Measurements from ENCODE around the gene BRD1. TPM values are rescaled to one million over a fixed set of nuclear protein-coding genes. Genes with fewer than 3 reads are reported as not detected.

BRD1 gene
- total RNA-seq, 2 donors from 2014 or later = 32.1 to 61.5 TPM

DNA sequence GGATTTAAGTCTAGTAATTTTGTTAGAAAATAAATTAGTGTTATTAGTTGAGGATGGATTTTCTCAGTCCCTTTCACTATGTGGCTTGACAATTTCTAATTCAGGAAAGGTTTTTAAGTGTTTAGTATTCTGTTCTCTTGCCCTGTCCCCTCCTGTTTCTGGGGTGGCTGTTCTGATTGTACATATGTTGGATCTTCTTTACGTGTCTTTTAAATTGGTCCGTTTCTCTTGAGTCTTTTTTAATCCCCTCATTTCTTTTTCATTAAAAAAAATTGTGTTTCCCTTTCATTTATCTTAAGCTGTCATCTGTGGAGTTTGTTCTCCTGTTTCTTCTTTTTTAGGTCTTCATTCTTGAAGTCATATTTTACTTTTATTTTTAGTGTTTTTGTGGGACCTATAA is 38.5 kb upstream of the BRD1 start:
- H3K4me1 ChIP-seq (ENCODE audit: control insufficient read depth in 1 of 2, low read depth in 2 of 2) = no peaks in the 10 kb centered on the region
- DNase-seq (ENCODE audit: low spot score) (no peak), ATAC-seq (ENCODE audit: insufficient number of reproducible peaks, low FRiP score, low read depth) (no peak)
- TF ChIP-seq, protein P1, sequence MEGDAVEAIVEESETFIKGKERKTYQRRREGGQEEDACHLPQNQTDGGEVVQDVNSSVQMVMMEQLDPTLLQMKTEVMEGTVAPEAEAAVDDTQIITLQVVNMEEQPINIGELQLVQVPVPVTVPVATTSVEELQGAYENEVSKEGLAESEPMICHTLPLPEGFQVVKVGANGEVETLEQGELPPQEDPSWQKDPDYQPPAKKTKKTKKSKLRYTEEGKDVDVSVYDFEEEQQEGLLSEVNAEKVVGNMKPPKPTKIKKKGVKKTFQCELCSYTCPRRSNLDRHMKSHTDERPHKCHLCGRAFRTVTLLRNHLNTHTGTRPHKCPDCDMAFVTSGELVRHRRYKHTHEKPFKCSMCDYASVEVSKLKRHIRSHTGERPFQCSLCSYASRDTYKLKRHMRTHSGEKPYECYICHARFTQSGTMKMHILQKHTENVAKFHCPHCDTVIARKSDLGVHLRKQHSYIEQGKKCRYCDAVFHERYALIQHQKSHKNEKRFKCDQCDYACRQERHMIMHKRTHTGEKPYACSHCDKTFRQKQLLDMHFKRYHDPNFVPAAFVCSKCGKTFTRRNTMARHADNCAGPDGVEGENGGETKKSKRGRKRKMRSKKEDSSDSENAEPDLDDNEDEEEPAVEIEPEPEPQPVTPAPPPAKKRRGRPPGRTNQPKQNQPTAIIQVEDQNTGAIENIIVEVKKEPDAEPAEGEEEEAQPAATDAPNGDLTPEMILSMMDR (IDR thresholded peaks at IDR 0.05) = no peak
- H3K27ac ChIP-seq = no peak overlapping the region
- peaks cover 10% of the 10 kb centered on the region for H3K9me3 ChIP-seq
- H3K4me3 ChIP-seq = no peak overlapping the region
- no peaks in the 10 kb centered on the region for H3K27me3 ChIP-seq (replicated peaks; ENCODE audit: insufficient read depth)
- no peaks in the 10 kb centered on the region for H3K36me3 ChIP-seq

DNA sequence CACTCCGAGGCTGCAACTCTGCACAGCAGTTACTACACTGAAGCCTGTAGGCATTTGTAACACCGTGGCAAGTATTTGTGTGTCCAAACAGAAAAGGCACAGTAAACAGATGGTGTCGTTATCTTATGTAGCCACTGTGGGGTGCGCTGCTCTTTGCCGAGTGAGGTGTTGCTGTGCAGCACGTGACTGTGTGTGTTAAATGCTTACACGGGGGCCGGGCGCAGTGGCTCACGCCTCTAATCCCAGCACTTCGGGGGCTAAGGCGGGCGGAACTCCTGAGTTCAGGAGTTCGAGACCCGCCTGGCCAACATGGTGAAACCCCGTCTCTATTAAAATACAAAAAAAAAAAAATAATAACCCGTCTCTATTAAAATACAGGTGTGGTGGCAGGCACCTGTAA is 37.5 kb upstream of the BRD1 start:
- no peak overlapping the region for H3K4me3 ChIP-seq
- DNase-seq (ENCODE audit: low spot score) (no peak), ATAC-seq (ENCODE audit: insufficient number of reproducible peaks, low FRiP score, low read depth) (no peak)
- H3K4me1 ChIP-seq (ENCODE audit: control insufficient read depth in 1 of 2, low read depth in 2 of 2) = no peaks in the 10 kb centered on the region
- peaks cover 10% of the 10 kb centered on the region for H3K9me3 ChIP-seq
- H3K27me3 ChIP-seq (replicated peaks; ENCODE audit: insufficient read depth) = no peaks in the 10 kb centered on the region
- no peaks in the 10 kb centered on the region for H3K36me3 ChIP-seq
- TF ChIP-seq, protein P1 (IDR thresholded peaks at IDR 0.05) = no peak
- no peak overlapping the region for H3K27ac ChIP-seq

DNA sequence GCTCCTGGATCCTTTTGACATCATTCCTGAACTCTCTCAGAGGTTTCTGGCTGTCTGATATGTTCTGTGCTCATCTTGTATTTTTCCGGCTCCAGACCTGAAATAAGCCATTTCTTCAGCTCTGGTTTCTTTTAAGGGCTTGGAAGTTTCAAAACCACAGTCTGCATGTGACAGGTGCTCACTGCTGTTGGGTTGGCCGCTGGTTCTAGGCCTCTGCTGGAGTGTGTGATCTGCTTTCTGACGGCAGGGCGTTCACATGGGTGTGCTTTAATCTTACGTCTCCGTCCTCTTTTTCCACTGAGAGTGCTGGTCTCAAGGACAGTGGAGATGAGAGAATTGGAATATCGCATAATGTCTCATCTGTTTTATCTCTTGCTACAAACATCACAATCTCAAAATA is 36.3 kb upstream of the BRD1 start:
- Histone ChIP-seq H3K27ac (no peak overlapping the region), H3K4me1 (ENCODE audit: control insufficient read depth in 1 of 2, low read depth in 2 of 2) (no peaks in the 10 kb centered on the region), H3K36me3 (no peaks in the 10 kb centered on the region), H3K4me3 (no peak overlapping the region), H3K27me3 (replicated peaks; ENCODE audit: insufficient read depth) (no peaks in the 10 kb centered on the region), H3K9me3 (peaks cover 10% of the 10 kb centered on the region)
- TF ChIP-seq, protein P1 (IDR thresholded peaks at IDR 0.05) = no peak
- DNase-seq (ENCODE audit: low spot score) = no peak
- no peak for ATAC-seq (ENCODE audit: insufficient number of reproducible peaks, low FRiP score, low read depth)

DNA sequence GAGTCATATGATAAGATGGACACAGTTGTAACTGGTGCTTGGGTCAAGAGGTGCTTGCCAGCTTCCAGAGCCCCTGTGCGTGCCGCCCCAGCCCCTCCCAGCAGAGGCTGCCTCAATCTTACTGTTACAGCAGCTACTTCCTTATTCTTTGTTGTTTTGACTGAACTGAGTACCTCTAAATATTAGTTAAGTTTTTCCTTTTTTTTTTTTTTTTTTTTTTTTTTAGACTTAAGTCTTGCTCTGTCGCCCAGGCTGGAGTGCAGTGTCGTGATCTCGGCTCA is 34.8 kb upstream of the BRD1 start:
- DNase-seq (ENCODE audit: low spot score) = no peak
- ATAC-seq (ENCODE audit: insufficient number of reproducible peaks, low FRiP score, low read depth) = no peak
- Histone ChIP-seq H3K4me3 (no peak overlapping the region), H3K36me3 (no peaks in the 10 kb centered on the region), H3K9me3 (peaks cover 10% of the 10 kb centered on the region), H3K27ac (no peak overlapping the region), H3K4me1 (ENCODE audit: control insufficient read depth in 1 of 2, low read depth in 2 of 2) (no peaks in the 10 kb centered on the region), H3K27me3 (replicated peaks; ENCODE audit: insufficient read depth) (no peaks in the 10 kb centered on the region)
- TF ChIP-seq, protein P1 (IDR thresholded peaks at IDR 0.05) = no peak

DNA sequence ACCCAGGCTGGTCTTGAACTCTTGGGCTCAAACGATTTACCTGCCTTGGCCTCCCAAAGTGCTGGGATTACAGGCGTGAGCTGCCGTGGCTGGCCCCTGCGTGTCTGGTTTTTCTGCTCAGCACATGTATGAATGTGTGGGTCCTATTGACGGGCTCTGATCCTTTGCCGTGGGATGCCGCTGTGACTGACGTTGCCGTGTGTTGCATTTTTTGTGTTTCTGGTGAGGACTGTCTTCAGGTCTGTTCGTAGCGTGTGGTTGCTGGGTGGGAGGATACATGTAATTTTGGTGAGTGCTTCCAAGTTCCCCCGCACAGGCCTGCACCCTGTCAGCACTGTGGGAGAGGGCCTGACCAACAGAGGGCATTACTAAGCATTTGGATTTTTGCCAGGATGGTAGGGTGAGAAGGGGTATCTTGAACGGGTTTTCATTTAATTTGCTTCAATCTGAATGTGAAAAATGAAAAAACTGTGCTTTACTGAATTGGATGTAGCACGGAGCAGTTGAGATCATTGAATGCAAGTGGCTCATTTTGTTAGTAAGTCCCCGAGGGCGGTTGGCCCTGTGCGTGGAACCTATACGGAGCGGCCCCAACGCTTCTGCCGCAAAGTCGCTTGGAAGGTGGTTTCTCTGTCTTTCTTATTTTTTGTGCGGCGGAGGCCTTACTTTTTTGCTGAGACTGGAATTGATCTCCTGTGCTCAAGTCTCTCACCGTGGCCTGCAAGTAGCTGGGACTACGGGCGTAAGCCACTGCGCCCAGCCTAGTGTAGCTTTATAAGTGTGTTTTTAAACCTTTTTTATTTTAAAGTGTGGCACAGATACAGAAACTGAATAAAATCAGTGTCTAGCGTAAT is 34.2 kb upstream of the BRD1 start:
- no peak for ATAC-seq (ENCODE audit: insufficient number of reproducible peaks, low FRiP score, low read depth)
- peaks cover 10% of the 10 kb centered on the region for H3K9me3 ChIP-seq
- TF ChIP-seq, protein P1 (IDR thresholded peaks at IDR 0.05) = no peak
- no peak overlapping the region for H3K27ac ChIP-seq
- H3K4me3 ChIP-seq = no peak overlapping the region
- H3K4me1 ChIP-seq (ENCODE audit: control insufficient read depth in 1 of 2, low read depth in 2 of 2) = no peaks in the 10 kb centered on the region
- no peak for DNase-seq (ENCODE audit: low spot score)
- no peaks in the 10 kb centered on the region for H3K27me3 ChIP-seq (replicated peaks; ENCODE audit: insufficient read depth)
- H3K36me3 ChIP-seq = no peaks in the 10 kb centered on the region
